OCI-LY1 (cell line): ENCODE results near the gene ANKS4B.

ENCODE experiments used
- H2AFZ ChIP-seq: fragments of 200-600 bp; sonication (generic), shearing (Covaris generic); 2 replicates; pipeline ENCODE4 v1.6.0; 2014; ENCODE audit warnings: antibody characterized with exemption, mild to moderate bottlenecking, low read length
- H3F3A ChIP-seq: fragments of 200-600 bp; sonication (generic), shearing (Covaris generic); 2 replicates; pipeline ENCODE4 v1.6.0; 2014; ENCODE audit warnings: mild to moderate bottlenecking, antibody characterized with exemption, low read length, moderate library complexity; ENCODE audit not compliant: insufficient read depth
- H3K27ac ChIP-seq: fragments of 200-600 bp; sonication (generic); 2 replicates; pipeline ENCODE4 v1.5.1; 2014; ENCODE audit warnings: low read length, mixed run types, mild to moderate bottlenecking, low read depth; ENCODE audit not compliant: poor library complexity, severe bottlenecking
- H3K27me3 ChIP-seq: fragments of 200-600 bp; sonication (generic); 2 replicates; pipeline ENCODE4 v1.6.0; 2014; ENCODE audit warnings: antibody characterized with exemption, mild to moderate bottlenecking, low read length, moderate library complexity; ENCODE audit not compliant: insufficient read depth
- H3K36me3 ChIP-seq: fragments of 200-600 bp; sonication (generic); 2 replicates; pipeline ENCODE4 v1.6.1; 2014; ENCODE audit warnings: mild to moderate bottlenecking, antibody characterized with exemption, low read length, moderate library complexity, mixed read lengths; ENCODE audit not compliant: insufficient read depth
- H3K4me1 ChIP-seq: fragments of 200-600 bp; sonication (generic); 2 replicates; pipeline ENCODE4 v1.5.1; 2014; ENCODE audit warnings: mild to moderate bottlenecking, low read length, moderate library complexity; ENCODE audit not compliant: insufficient read depth, severe bottlenecking
- H3K4me2 ChIP-seq: fragments of 200-600 bp; sonication (generic), shearing (Covaris generic); 2 replicates; pipeline ENCODE4 v1.6.1; 2014; ENCODE audit warnings: low read length
- H3K4me3 ChIP-seq: fragments of 200-600 bp; sonication (generic); 2 replicates; pipeline ENCODE4 v1.5.1; 2014; ENCODE audit warnings: low read length, low read depth, mild to moderate bottlenecking, mixed read lengths; ENCODE audit not compliant: poor library complexity, severe bottlenecking
- H3K79me2 ChIP-seq: fragments of 200-600 bp; shearing (Covaris generic); 2 replicates; pipeline ENCODE4 v1.6.1; 2016; ENCODE audit warnings: mixed run types, low read length, mixed read lengths; ENCODE audit not compliant: insufficient read depth
- H3K9ac ChIP-seq: fragments of 200-600 bp; sonication (generic), shearing (Covaris generic); 2 replicates; pipeline ENCODE4 v1.6.1; 2014; ENCODE audit warnings: mild to moderate bottlenecking, low read length, mixed read lengths
- H3K9me2 ChIP-seq: fragments of 200-600 bp; sonication (generic), shearing (Covaris generic); 2 replicates; pipeline ENCODE4 v1.6.1; 2014; ENCODE audit warnings: low read depth, mild to moderate bottlenecking, low read length, mixed read lengths
- H3K9me3 ChIP-seq: fragments of 200-600 bp; shearing (Covaris generic); 2 replicates; pipeline ENCODE4 v1.6.1; 2014; ENCODE audit warnings: low read length, mixed read lengths
- H4K20me1 ChIP-seq: fragments of 200-600 bp; sonication (generic), shearing (Covaris generic); 2 replicates; pipeline ENCODE4 v1.6.0; 2016; ENCODE audit warnings: mild to moderate bottlenecking, low read length; ENCODE audit not compliant: insufficient read depth
- CTCF ChIP-seq: fragments of 200-600 bp; sonication (generic), shearing (Covaris generic); IDR thresholded peaks from 2 replicates; pipeline ENCODE4 v1.5.1; 2017; ENCODE audit warnings: mild to moderate bottlenecking, antibody characterized with exemption, low read length, moderate library complexity, mixed read lengths
- EZH2 ChIP-seq: fragments of 200-600 bp; sonication (generic), shearing (Covaris generic); IDR thresholded peaks from 2 replicates; pipeline ENCODE4 v1.8.0; 2017; ENCODE audit warnings: borderline replicate concordance, mixed run types, mild to moderate bottlenecking, antibody characterized with exemption, low read length, moderate library complexity, mixed read lengths

The ANKS4B gene

GRCh38 chr16:21199607-21200218 is 33.8 kb upstream of the ANKS4B start:
- no peak overlapping the region for H3K27ac ChIP-seq
- H3K4me1 ChIP-seq = no peaks in the 10 kb centered on the region
- no peak overlapping the region for H3K4me2 ChIP-seq
- no peaks in the 10 kb centered on the region for H4K20me1 ChIP-seq
- no peaks in the 10 kb centered on the region for H3K9me2 ChIP-seq
- H3K9me3 ChIP-seq = no peaks in the 10 kb centered on the region
- no peaks in the 10 kb centered on the region for H3K79me2 ChIP-seq
- H3F3A ChIP-seq = no peaks in the 10 kb centered on the region
- H3K4me3 ChIP-seq = no peak overlapping the region
- H3K9ac ChIP-seq = no peak overlapping the region
- H3K36me3 ChIP-seq = no peaks in the 10 kb centered on the region
- no peaks in the 10 kb centered on the region; the same call in 1 of the 2 replicates for H3K27me3 ChIP-seq
- no peak overlapping the region for H2AFZ ChIP-seq
- TF ChIP-seq CTCF (no peak), EZH2 (no peak)

- H3K4me3 ChIP-seq = no peak overlapping the region
Observed at GRCh38 chr16:21203155-21203797, 30.2 kb upstream of the ANKS4B start.

GRCh38 chr16:21205303-21205702 is 28.2 kb upstream of the ANKS4B start:
- Histone ChIP-seq H2AFZ (no peak overlapping the region), H4K20me1 (no peaks in the 10 kb centered on the region), H3K9me2 (no peaks in the 10 kb centered on the region), H3K79me2 (no peaks in the 10 kb centered on the region), H3K9me3 (no peaks in the 10 kb centered on the region), H3K9ac (no peak overlapping the region), H3K27ac (no peak overlapping the region), H3K36me3 (no peaks in the 10 kb centered on the region), H3F3A (no peaks in the 10 kb centered on the region), H3K4me3 (no peak overlapping the region), H3K4me1 (no peaks in the 10 kb centered on the region), H3K27me3 (no peaks in the 10 kb centered on the region; the same call in 1 of the 2 replicates), H3K4me2 (no peak overlapping the region)
- TF ChIP-seq CTCF (no peak), EZH2 (no peak)

More at GRCh38 chr16:21203155-21203797, 30.2 kb upstream of the ANKS4B start:
- no peak overlapping the region for H3K27ac ChIP-seq
- no peaks in the 10 kb centered on the region; the same call in 1 of the 2 replicates for H3K27me3 ChIP-seq
- H3K9ac ChIP-seq = no peak overlapping the region
- H3F3A ChIP-seq = no peaks in the 10 kb centered on the region
- H3K9me2 ChIP-seq = no peaks in the 10 kb centered on the region
- H2AFZ ChIP-seq = no peak overlapping the region
- no peak overlapping the region for H3K4me2 ChIP-seq
- H3K4me1 ChIP-seq = no peaks in the 10 kb centered on the region
- H3K79me2 ChIP-seq = no peaks in the 10 kb centered on the region
- TF ChIP-seq EZH2 = no peak
- TF ChIP-seq CTCF = no peak
- no peaks in the 10 kb centered on the region for H4K20me1 ChIP-seq
- no peaks in the 10 kb centered on the region for H3K9me3 ChIP-seq
- H3K36me3 ChIP-seq = no peaks in the 10 kb centered on the region
